ENCODE data around the gene TLCD3B. TPM values are rescaled to one million over a fixed set of nuclear protein-coding genes. Genes with fewer than 3 reads are reported as not detected.

The TLCD3B gene
- total RNA-seq, 1 experiment from 2014 or later = 0.47 TPM

GRCh38 chr16:29975811-29976511 lies 55.1 kb downstream of the TLCD3B start:
- no peaks in the 10 kb centered on the region for H3K9me2 ChIP-seq (replicated peaks; ENCODE audit: low read length)
- H4K20me1 ChIP-seq (ENCODE audit: low read length) = peaks cover 26% of the 10 kb centered on the region
- H3K4me3 ChIP-seq (ENCODE audit: low read length) = peak overlapping the region; percentile 98
- peaks cover 30% of the 10 kb centered on the region for H3K36me3 ChIP-seq (ENCODE audit: low read depth, low read length)
- peak overlapping the region; percentile 93; the same call in 1 of the 2 replicates for H3K9ac ChIP-seq (ENCODE audit: low read length)
- no peaks in the 10 kb centered on the region for H3K27me3 ChIP-seq (ENCODE audit: low read length)
- no peak overlapping the region for H2AFZ ChIP-seq (ENCODE audit: low read length)
- H3K79me2 ChIP-seq (ENCODE audit: low read length) = peaks cover 47% of the 10 kb centered on the region
- ATAC-seq (no peak), DNase-seq (peak; percentile 1)
- no peaks in the 10 kb centered on the region for H3F3A ChIP-seq (ENCODE audit: low read length, unreplicated experiment)
- H3K4me1 ChIP-seq (ENCODE audit: insufficient read depth, low read length) = peaks cover 22% of the 10 kb centered on the region
- ChIA-PET POLR2A (ENCODE audit: unreplicated experiment) (interaction anchor here (1.1 kb wide), 1 partner anchor 50 kb away, joined by 3 read pairs; the partner anchor contains the start of gene KCTD13), CTCF (interaction anchor here (0.6 kb wide), 1 partner anchor 29 kb away, joined by 3 read pairs; no protein-coding TSS in a partner anchor)
- H3K27ac ChIP-seq (ENCODE audit: low read length) = no peak overlapping the region
- intact Hi-C loops (cut with micrococcal nuclease) = no loop called here
- TF ChIP-seq EZH2phosphoT487 (IDR thresholded peaks at IDR 0.05; ENCODE audit: borderline replicate concordance, low read length) (no peak), CTCF (conservative IDR thresholded peaks at IDR 0.05; ENCODE audit: low read depth, low read length) (no peak), EZH2 (IDR thresholded peaks at IDR 0.05; ENCODE audit: low read length, unreplicated experiment) (no peak)
- BruUV-seq (replicated peaks) = no TSS peak
- H3K4me2 ChIP-seq (ENCODE audit: low read length) = peak overlapping the region; percentile 98
- H3K9me3 ChIP-seq (ENCODE audit: low read length) = no peaks in the 10 kb centered on the region

GRCh38 chr16:29975134-29975538 lies 55.9 kb downstream of the TLCD3B start:
- CTCF ChIA-PET = no interaction called here
- peaks cover 47% of the 10 kb centered on the region for H3K79me2 ChIP-seq (ENCODE audit: low read length)

More at GRCh38 chr16:29975134-29975538, 55.9 kb downstream of the TLCD3B start:
- Histone ChIP-seq H3F3A (ENCODE audit: low read length, unreplicated experiment) (no peaks in the 10 kb centered on the region), H3K27ac (ENCODE audit: low read length) (no peak overlapping the region), H4K20me1 (ENCODE audit: low read length) (peaks cover 26% of the 10 kb centered on the region), H3K4me3 (ENCODE audit: low read length) (peak overlapping the region; percentile 98), H3K36me3 (ENCODE audit: low read depth, low read length) (peaks cover 22% of the 10 kb centered on the region), H3K9me2 (replicated peaks; ENCODE audit: low read length) (no peaks in the 10 kb centered on the region), H3K4me2 (ENCODE audit: low read length) (peak overlapping the region; percentile 98), H3K9me3 (ENCODE audit: low read length) (no peaks in the 10 kb centered on the region), H3K9ac (ENCODE audit: low read length) (peak overlapping the region; percentile 93; the same call in 1 of the 2 replicates), H2AFZ (ENCODE audit: low read length) (no peak overlapping the region), H3K27me3 (ENCODE audit: low read length) (no peaks in the 10 kb centered on the region), H3K4me1 (ENCODE audit: insufficient read depth, low read length) (peaks cover 22% of the 10 kb centered on the region)
- ATAC-seq (no peak), DNase-seq (no peak)
- POLR2A ChIA-PET (ENCODE audit: unreplicated experiment) = interaction anchor here (1.1 kb wide), 1 partner anchor 49 kb away, joined by 3 read pairs; the partner anchor contains the start of gene KCTD13
- BruUV-seq (replicated peaks) = no TSS peak
- TF ChIP-seq EZH2 (IDR thresholded peaks at IDR 0.05; ENCODE audit: low read length, unreplicated experiment) (no peak), EZH2phosphoT487 (IDR thresholded peaks at IDR 0.05; ENCODE audit: borderline replicate concordance, low read length) (no peak), CTCF (conservative IDR thresholded peaks at IDR 0.05; ENCODE audit: low read depth, low read length) (no peak)
- intact Hi-C loops (cut with micrococcal nuclease) = no loop called here

Other genes with a start within 250 kb of the TLCD3B start
- 87.6 and 93.1 TPM in 2 replicates for gene KIF22, start 240.5 kb downstream of the TLCD3B start, total RNA-seq (2014; rRNA removed)
- gene MAZ, start 224.7 kb downstream of the TLCD3B start, total RNA-seq (2014; rRNA removed) = 279 and 358 TPM in 2 replicates
- gene PRRT2, start 219.1 kb downstream of the TLCD3B start, total RNA-seq (2014; rRNA removed) = 0.35 and 0.40 TPM in 2 replicates
- 53.8 and 76.7 TPM in 2 replicates for gene PAGR1, start 215.1 kb downstream of the TLCD3B start, total RNA-seq (2014; rRNA removed)
- gene MVP, start 210.8 kb downstream of the TLCD3B start, total RNA-seq (2014; rRNA removed) = 27.3 and 36.1 TPM in 2 replicates
- 60.5 and 86.2 TPM in 2 replicates for gene CDIPT, start 168.0 kb downstream of the TLCD3B start, total RNA-seq (2014; rRNA removed)
- 23.7 and 25.3 TPM in 2 replicates for gene SEZ6L2, start 131.7 kb downstream of the TLCD3B start, total RNA-seq (2014; rRNA removed)
- gene ASPHD1, start 130.8 kb downstream of the TLCD3B start, total RNA-seq (2014; rRNA removed) = 2.0 and 3.9 TPM in 2 replicates
- gene KCTD13, start 105.0 kb downstream of the TLCD3B start, total RNA-seq (2014; rRNA removed) = 8.2 and 30.2 TPM in 2 replicates
- gene TMEM219, start 69.2 kb downstream of the TLCD3B start, total RNA-seq (2014; rRNA removed) = 53.0 and 60.9 TPM in 2 replicates
- gene TAOK2, start 57.4 kb downstream of the TLCD3B start, total RNA-seq (2014; rRNA removed) = 34.1 and 47.4 TPM in 2 replicates
- 18.4 and 26.8 TPM in 2 replicates for gene HIRIP3, start 35.7 kb downstream of the TLCD3B start, total RNA-seq (2014; rRNA removed)
- 60.6 and 70.3 TPM in 2 replicates for gene INO80E, start 35.0 kb downstream of the TLCD3B start, total RNA-seq (2014; rRNA removed)
- 4.6 and 5.2 TPM in 2 replicates for gene DOC2A, start 20.2 kb downstream of the TLCD3B start, total RNA-seq (2014; rRNA removed)
- gene C16orf92, start 8.1 kb downstream of the TLCD3B start, total RNA-seq (2014; rRNA removed) = not detected in 2 replicates
- 1,859 and 2,048 TPM in 2 replicates for gene ALDOA, start 34.5 kb upstream of the TLCD3B start, total RNA-seq (2014; rRNA removed)
- 116 and 117 TPM in 2 replicates for gene PPP4C, start 44.7 kb upstream of the TLCD3B start, total RNA-seq (2014; rRNA removed)
- 0.86 and 1.1 TPM in 2 replicates for gene TBX6, start 60.7 kb upstream of the TLCD3B start, total RNA-seq (2014; rRNA removed)
- gene YPEL3, start 64.9 kb upstream of the TLCD3B start, total RNA-seq (2014; rRNA removed) = 5.1 and 7.7 TPM in 2 replicates
- 2.2 and 3.4 TPM in 2 replicates for gene GDPD3, start 82.3 kb upstream of the TLCD3B start, total RNA-seq (2014; rRNA removed)
- gene MAPK3, start 91.9 kb upstream of the TLCD3B start, total RNA-seq (2014; rRNA removed) = 31.4 and 34.4 TPM in 2 replicates
- gene CORO1A, start 152.3 kb upstream of the TLCD3B start, total RNA-seq (2014; rRNA removed) = 8.4 and 10.3 TPM in 2 replicates
- 143 and 162 TPM in 2 replicates for gene BOLA2B, start 162.4 kb upstream of the TLCD3B start, total RNA-seq (2014; rRNA removed)
- 83.4 and 91.9 TPM in 2 replicates for gene SLX1A, start 162.6 kb upstream of the TLCD3B start, total RNA-seq (2014; rRNA removed)
- 8.5 and 14.6 TPM in 2 replicates for gene SULT1A3, start 168.0 kb upstream of the TLCD3B start, total RNA-seq (2014; rRNA removed)
- gene NPIPB13, start 217.2 kb upstream of the TLCD3B start, total RNA-seq (2014; rRNA removed) = 0.29 and 4.3 TPM in 2 replicates

Data from PC-3 (cell line).